ENCODE measurements around the gene GDNF. TPM values are rescaled to one million over a fixed set of nuclear protein-coding genes. Genes with fewer than 3 reads are reported as not detected.

Gene GDNF
- total RNA-seq, 2 experiments from 2014 or later, result not detected

- Mint-ChIP-seq H3K36me3 (no peaks in the 10 kb centered on the region), H3K27ac (no peak overlapping the region), H3K4me1 (peaks cover 2% of the 10 kb centered on the region), H3K9me3 (ENCODE audit: low read depth) (no peaks in the 10 kb centered on the region), H3K4me3 (no peak overlapping the region), H3K27me3 (peaks cover 7% of the 10 kb centered on the region)
- ATAC-seq, result no peak
- CTCF ChIA-PET, result no interaction called here
- no peak for DNase-seq
Observed at GRCh38 chr5:37860206-37860605, 20.4 kb upstream of the GDNF start.

GRCh38 chr5:37859805-37860204, 20.0 kb upstream of the GDNF start:
- H3K4me3 Mint-ChIP-seq, result no peak overlapping the region
- no peak for ATAC-seq
- no peaks in the 10 kb centered on the region for H3K9me3 Mint-ChIP-seq (ENCODE audit: low read depth)
- no peak for DNase-seq
- peaks cover 2% of the 10 kb centered on the region for H3K4me1 Mint-ChIP-seq
- CTCF ChIA-PET, result no interaction called here
- no peaks in the 10 kb centered on the region for H3K36me3 Mint-ChIP-seq
- peaks cover 5% of the 10 kb centered on the region for H3K27me3 Mint-ChIP-seq
- H3K27ac Mint-ChIP-seq, result no peak overlapping the region

- CTCF ChIA-PET, result no interaction called here
- Mint-ChIP-seq H3K4me1 (peaks cover 2% of the 10 kb centered on the region), H3K4me3 (no peak overlapping the region)
Observed at GRCh38 chr5:37858250-37858649, 18.4 kb upstream of the GDNF start.

GRCh38 chr5:37857696-37858095, 17.9 kb upstream of the GDNF start:
- ATAC-seq, result no peak
- peaks cover 2% of the 10 kb centered on the region for H3K4me1 Mint-ChIP-seq
- no peaks in the 10 kb centered on the region for H3K36me3 Mint-ChIP-seq
- CTCF ChIA-PET, result no interaction called here
- H3K27me3 Mint-ChIP-seq, result peaks cover 11% of the 10 kb centered on the region
- no peak for DNase-seq
- H3K9me3 Mint-ChIP-seq (ENCODE audit: low read depth), result no peaks in the 10 kb centered on the region
- no peak overlapping the region for H3K27ac Mint-ChIP-seq
- no peak overlapping the region for H3K4me3 Mint-ChIP-seq

More at GRCh38 chr5:37858250-37858649, 18.4 kb upstream of the GDNF start:
- Mint-ChIP-seq H3K27ac (no peak overlapping the region), H3K27me3 (peaks cover 10% of the 10 kb centered on the region), H3K9me3 (ENCODE audit: low read depth) (no peaks in the 10 kb centered on the region), H3K36me3 (no peaks in the 10 kb centered on the region)
- ATAC-seq, result no peak
- no peak for DNase-seq

- DNase-seq (no peak), ATAC-seq (no peak)
- CTCF ChIA-PET, result no interaction called here
- Mint-ChIP-seq H3K4me3 (no peak overlapping the region), H3K9me3 (ENCODE audit: low read depth) (no peaks in the 10 kb centered on the region), H3K4me1 (peaks cover 2% of the 10 kb centered on the region), H3K36me3 (no peaks in the 10 kb centered on the region), H3K27me3 (peaks cover 14% of the 10 kb centered on the region), H3K27ac (no peak overlapping the region)
Observed at GRCh38 chr5:37855438-37855837, 15.6 kb upstream of the GDNF start.

GRCh38 chr5:37851305-37851704, 11.5 kb upstream of the GDNF start:
- Mint-ChIP-seq H3K36me3 (no peaks in the 10 kb centered on the region), H3K27ac (no peak overlapping the region), H3K4me1 (peaks cover 3% of the 10 kb centered on the region), H3K4me3 (no peak overlapping the region), H3K27me3 (peaks cover 29% of the 10 kb centered on the region), H3K9me3 (ENCODE audit: low read depth) (no peaks in the 10 kb centered on the region)
- ATAC-seq, result no peak
- CTCF ChIA-PET, result no interaction called here
- DNase-seq, result no peak

GRCh38 chr5:37850226-37850865, 10.5 kb upstream of the GDNF start:
- CTCF ChIA-PET, result no interaction called here
- Mint-ChIP-seq H3K27ac (no peak overlapping the region), H3K9me3 (ENCODE audit: low read depth) (no peaks in the 10 kb centered on the region), H3K4me1 (peaks cover 3% of the 10 kb centered on the region), H3K4me3 (no peak overlapping the region), H3K36me3 (no peaks in the 10 kb centered on the region), H3K27me3 (peaks cover 31% of the 10 kb centered on the region)
- no peak for DNase-seq
- ATAC-seq, result no peak

- Mint-ChIP-seq H3K36me3 (no peaks in the 10 kb centered on the region), H3K27me3 (peaks cover 36% of the 10 kb centered on the region), H3K4me1 (peaks cover 3% of the 10 kb centered on the region), H3K9me3 (ENCODE audit: low read depth) (no peaks in the 10 kb centered on the region), H3K4me3 (no peak overlapping the region), H3K27ac (no peak overlapping the region)
- CTCF ChIA-PET, result no interaction called here
- DNase-seq, result no peak
- ATAC-seq, result no peak
Observed at GRCh38 chr5:37849641-37850040, 9.8 kb upstream of the GDNF start.

- Mint-ChIP-seq H3K27me3 (peaks cover 45% of the 10 kb centered on the region), H3K27ac (no peak overlapping the region), H3K4me3 (no peak overlapping the region), H3K36me3 (no peaks in the 10 kb centered on the region), H3K4me1 (peaks cover 3% of the 10 kb centered on the region), H3K9me3 (ENCODE audit: low read depth) (no peaks in the 10 kb centered on the region)
- DNase-seq, result no peak
- no peak for ATAC-seq
- CTCF ChIA-PET, result no interaction called here
Observed at GRCh38 chr5:37847978-37848425, 8.2 kb upstream of the GDNF start.

- DNase-seq, result no peak
- no peak overlapping the region for H3K4me3 Mint-ChIP-seq
- no peak overlapping the region for H3K27ac Mint-ChIP-seq
- no peak for ATAC-seq
- H3K4me1 Mint-ChIP-seq, result peaks cover 3% of the 10 kb centered on the region
- CTCF ChIA-PET, result no interaction called here
- H3K9me3 Mint-ChIP-seq (ENCODE audit: low read depth), result no peaks in the 10 kb centered on the region
- H3K27me3 Mint-ChIP-seq, result peaks cover 52% of the 10 kb centered on the region
- no peaks in the 10 kb centered on the region for H3K36me3 Mint-ChIP-seq
Observed at GRCh38 chr5:37846786-37847310, 7.0 kb upstream of the GDNF start.

GRCh38 chr5:37844009-37844408, 4.2 kb upstream of the GDNF start:
- Mint-ChIP-seq H3K27ac (no peak overlapping the region), H3K4me1 (peaks cover 10% of the 10 kb centered on the region), H3K27me3 (peaks cover 63% of the 10 kb centered on the region), H3K9me3 (ENCODE audit: low read depth) (no peaks in the 10 kb centered on the region), H3K4me3 (no peak overlapping the region), H3K36me3 (no peaks in the 10 kb centered on the region)
- DNase-seq, result no peak
- CTCF ChIA-PET, result no interaction called here
- no peak for ATAC-seq

GRCh38 chr5:37842048-37842447, 2.2 kb upstream of the GDNF start:
- H3K36me3 Mint-ChIP-seq, result no peaks in the 10 kb centered on the region
- no peak for ATAC-seq
- H3K9me3 Mint-ChIP-seq (ENCODE audit: low read depth), result no peaks in the 10 kb centered on the region
- peaks cover 25% of the 10 kb centered on the region for H3K4me1 Mint-ChIP-seq
- DNase-seq, result no peak
- H3K27ac Mint-ChIP-seq, result no peak overlapping the region
- CTCF ChIA-PET, result interaction anchor here (1.5 to 2.6 kb wide), 2 partner anchors 351 to 429 kb away, joined by 6 to 9 read pairs; no protein-coding TSS in a partner anchor
- H3K4me3 Mint-ChIP-seq, result no peak overlapping the region
- peaks cover 78% of the 10 kb centered on the region for H3K27me3 Mint-ChIP-seq

- Mint-ChIP-seq H3K4me3 (no peak overlapping the region), H3K36me3 (no peaks in the 10 kb centered on the region), H3K27me3 (peaks cover 83% of the 10 kb centered on the region), H3K4me1 (peaks cover 31% of the 10 kb centered on the region), H3K27ac (no peak overlapping the region), H3K9me3 (ENCODE audit: low read depth) (no peaks in the 10 kb centered on the region)
- CTCF ChIA-PET, result interaction anchor here (1.5 to 2.6 kb wide), 2 partner anchors 351 to 429 kb away, joined by 6 to 9 read pairs; no protein-coding TSS in a partner anchor
- ATAC-seq (no peak), DNase-seq (no peak)
Observed at GRCh38 chr5:37841203-37841602, 1.4 kb upstream of the GDNF start.

Data from activated CD8-positive, alpha-beta memory T cell treated with anti-CD3 and anti-CD28 coated beads, Interleukin-2, amount 10 ng/mL, durations not matched to agents 7 days and 5 days (primary cell).